NCI-H187 (cell line): Measurements from ENCODE around the gene PPFIA4.

Source experiments
- DNase-seq, 2 experiments: peaks; one replicate each; lab custom pipeline; 2025; lab: John Stamatoyannopoulos, UW

The PPFIA4 gene

DNA sequence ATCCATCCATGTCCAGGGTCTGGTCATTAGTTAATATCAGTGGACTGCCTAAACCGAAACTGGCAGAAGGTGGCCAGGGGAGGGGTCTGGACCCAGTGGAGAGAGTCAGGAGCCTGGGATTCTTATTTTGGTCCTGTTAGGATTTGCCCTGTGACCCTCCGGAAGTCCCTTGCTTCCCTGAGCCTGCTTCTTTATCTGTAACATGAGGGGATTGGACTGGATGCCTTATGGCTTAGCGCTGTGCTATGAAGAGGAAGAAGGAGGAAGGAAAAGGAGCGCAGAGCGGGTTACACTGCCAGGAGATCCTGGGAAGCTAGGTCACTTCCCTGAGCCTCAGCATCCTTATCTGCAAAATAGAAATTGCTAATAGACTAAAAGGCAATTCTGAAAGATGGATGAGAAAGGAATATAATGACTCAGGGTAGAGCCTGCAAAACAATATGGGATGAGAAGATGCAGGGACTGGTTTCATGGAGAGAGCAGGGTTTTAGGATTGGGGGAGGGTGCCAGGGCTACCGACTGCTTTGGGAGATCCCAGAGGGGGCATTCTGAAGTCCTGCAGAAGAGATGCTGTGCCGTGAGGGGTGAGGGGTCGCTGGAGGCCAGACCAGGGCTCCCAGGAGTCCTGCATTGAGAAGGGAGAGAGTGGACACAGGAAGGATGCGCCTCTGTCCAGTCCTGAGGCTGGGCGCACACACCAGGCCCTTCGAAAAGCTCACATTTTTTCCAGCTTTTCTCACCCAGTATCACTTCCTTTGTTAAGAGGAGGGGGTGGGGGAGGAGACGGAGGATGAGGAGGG, 100.8 kb downstream of the PPFIA4 start:
- no peak for DNase-seq

DNA sequence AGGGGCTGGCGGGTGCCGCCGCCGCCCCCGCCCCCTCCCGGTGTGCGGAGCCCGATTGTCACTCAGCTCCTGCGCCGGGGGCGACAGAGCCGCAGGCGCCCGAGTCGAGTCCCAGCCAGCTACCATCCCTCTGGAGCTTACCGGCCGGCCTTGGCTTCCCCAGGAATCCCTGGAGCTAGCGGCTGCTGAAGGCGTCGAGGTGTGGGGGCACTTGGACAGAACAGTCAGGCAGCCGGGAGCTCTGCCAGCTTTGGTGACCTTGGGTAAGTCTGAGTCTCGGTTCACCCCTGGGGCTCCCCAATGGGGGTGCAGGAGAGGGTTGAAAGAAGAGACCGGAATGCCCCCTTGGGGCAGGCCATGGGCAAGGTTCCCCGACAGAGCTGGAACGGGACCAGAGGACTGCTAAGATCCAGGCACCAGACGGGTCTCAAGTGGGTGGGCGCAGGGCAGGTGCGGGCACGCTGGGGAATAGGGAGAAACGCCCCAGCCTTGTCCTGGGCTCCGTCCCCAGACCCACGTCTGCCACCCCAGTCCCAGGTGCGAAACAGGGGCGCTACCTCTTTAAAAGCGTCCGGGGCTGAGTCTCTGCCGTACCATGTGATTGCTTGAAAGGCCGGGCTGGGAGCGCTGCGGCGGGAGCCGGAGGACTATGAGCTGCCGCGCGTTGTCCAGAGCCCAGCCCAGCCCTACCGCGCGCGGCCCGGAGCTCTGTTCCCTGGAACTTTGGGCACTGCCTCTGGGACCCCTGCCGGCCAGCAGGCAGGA, 101.6 kb downstream of the PPFIA4 start, which contains the start of gene ADORA1:
Gene ADORA1, plus strand, starts transcription at position 61 of the 765 bp plus-strand sequence. CDS start 1,116 bp downstream, outside the sequence.
- DNase-seq: peak in 1 of 2 experiments; percentile 19

DNA sequence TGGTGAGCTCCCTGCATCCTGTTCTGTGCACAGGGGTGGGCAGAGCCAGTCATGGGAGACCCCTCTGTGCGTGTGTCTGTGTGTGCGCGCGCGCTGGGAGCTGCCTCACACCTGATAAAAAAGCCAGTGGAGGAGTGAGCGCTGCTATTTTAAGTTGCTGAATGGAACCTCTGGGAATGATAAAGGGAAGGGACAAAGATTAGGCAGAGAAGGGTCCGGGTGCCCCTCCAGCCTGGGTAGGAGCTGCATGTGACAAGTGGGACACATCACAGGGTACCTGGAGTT, 102.1 kb downstream of the PPFIA4 start:
- no peak for DNase-seq
